ENCODE measurements around the gene KIF2C.

KIF2C gene

DNA sequence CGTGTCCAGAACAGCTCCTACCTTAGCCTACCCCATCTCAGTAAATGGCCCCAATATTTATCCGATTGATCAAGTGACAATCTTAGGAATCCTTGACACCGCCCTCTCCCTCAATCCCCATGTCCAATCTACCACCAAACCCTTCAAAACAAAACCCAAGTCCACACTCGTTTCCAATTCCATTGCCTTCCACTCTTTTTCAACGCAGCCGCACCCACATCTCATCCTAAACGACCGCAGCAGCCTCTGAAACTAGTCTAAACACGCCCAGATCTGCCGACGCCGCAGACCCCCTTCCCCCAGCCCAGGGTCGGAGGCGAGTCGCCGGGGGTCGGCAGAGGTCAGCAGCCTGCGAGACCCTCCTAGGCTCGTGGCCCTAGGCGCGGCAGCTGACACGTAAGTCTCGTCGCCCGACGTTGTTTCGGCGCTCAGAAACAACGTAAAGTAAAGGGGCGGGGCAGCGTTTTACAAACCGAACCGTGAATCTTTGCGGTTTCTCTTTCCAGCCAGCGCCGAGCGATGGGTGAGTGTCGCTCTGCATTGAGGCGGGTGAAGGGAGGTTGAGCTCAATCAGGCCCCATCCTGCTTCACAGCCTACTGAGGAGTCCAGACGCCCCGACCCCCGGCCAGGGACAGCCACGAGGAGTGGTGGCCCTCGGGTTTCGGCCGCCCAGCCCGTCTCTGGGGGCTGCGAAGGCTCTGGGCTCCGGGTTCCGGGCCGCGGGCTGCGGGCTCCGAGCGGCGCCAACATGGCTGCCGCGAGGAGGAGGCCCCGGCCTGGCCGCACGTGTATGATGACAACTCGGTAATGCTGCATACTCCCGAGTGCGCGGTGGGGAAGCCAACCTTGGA, 35.7 kb downstream of the KIF2C start, which contains the start of gene RPS8:
RPS8 (plus strand) TSS at position 463 of the 852 bp plus-strand sequence; CDS start at position 520, 57 bp downstream.
- in situ Hi-C loops (cut with MboI; ENCODE audit: low sequenced_read_pairs): no loop called here

DNA sequence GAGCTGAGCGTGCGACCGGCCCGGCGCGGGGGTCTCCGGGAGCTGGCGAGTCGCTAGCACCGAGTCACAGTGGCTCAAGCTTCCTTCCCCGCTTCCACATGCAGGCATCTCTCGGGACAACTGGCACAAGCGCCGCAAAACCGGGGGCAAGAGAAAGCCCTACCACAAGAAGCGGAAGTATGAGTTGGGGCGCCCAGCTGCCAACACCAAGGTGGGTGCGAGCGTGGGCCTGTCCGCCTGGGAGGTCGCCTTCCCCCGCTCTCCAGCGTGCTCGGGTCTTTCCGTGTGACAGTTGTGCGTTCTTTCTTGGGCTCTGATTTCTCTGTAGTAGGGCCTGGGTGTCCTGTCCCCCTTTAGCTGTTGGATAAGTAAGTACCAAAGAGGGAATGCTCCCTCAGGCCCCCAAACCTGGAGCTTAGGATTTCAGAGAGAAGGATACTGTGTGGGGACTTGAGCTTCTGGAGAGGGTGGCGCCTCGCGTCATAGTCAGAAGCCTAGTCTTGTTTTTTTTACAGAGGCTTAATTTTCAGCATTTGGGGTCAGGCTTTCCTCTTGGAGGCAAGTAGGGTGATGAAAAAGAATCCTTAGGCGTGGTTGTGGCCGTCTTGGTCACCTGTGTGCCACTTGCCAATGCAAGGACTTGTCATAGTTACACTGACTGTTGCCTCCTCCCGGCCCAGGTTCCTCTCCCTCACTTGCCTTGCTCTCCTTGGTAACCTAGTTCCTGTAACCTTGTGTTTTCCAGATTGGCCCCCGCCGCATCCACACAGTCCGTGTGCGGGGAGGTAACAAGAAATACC, 36.5 kb downstream of the KIF2C start:
- in situ Hi-C loops (cut with MboI; ENCODE audit: low sequenced_read_pairs): no loop called here

DNA sequence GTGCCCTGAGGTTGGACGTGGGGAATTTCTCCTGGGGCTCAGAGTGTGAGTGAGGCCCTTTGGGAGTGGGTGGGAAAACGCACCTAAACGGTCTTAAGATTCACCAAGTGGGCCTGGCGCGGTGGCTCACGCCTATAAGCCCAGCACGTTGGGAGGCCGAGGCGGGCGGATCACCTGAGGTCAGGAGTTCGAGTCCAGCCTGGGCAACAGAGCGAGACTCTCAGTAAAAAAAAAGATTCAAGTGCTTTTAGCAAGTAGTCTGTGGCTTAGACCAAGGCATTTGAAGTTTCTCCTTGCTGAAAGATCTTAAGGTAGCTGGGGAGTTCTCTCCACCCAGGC, 37.1 kb downstream of the KIF2C start:
- in situ Hi-C loops (cut with MboI; ENCODE audit: low sequenced_read_pairs): no loop called here

DNA sequence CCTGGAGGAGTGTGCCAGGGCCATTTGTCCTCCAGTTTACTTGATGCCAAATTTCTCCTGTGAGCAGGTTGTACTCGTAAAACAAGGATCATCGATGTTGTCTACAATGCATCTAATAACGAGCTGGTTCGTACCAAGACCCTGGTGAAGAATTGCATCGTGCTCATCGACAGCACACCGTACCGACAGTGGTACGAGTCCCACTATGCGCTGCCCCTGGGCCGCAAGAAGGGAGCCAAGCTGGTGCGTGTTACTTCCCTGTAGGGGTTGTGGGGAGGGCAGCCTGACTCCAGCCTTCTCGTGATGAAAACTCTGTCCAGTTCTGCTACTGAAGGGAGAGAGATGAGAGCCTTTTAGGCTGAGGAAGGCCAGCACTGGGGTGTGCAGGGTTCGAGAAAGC, 37.9 kb downstream of the KIF2C start:
- in situ Hi-C loops (cut with MboI; ENCODE audit: low sequenced_read_pairs): no loop called here

DNA sequence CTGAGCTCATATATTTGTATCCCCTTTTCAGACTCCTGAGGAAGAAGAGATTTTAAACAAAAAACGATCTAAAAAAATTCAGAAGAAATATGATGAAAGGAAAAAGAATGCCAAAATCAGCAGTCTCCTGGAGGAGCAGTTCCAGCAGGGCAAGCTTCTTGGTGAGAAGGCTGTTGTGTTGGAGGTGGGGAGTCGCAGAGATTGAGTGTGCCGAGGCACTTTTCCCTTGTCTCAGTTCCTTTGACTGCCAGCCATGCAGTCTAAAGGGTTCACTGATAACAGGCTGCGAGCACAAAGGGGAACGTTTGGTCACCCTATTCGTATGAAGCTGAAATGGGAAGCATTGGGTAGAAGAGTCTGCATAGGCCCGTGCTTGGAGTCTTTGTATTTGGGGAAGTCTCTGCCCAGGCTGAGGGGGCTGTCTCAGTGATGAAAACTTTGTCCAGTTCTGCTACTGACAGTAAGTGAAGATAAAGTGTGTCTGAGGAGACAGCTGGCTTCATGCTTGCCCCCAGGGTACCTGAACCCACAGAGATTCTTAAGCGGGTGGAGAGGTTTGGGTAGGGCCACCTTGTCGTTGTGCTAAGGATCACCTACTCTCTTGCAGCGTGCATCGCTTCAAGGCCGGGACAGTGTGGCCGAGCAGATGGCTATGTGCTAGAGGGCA, 38.5 kb downstream of the KIF2C start:
- in situ Hi-C loops (cut with MboI; ENCODE audit: low sequenced_read_pairs): no loop called here

DNA sequence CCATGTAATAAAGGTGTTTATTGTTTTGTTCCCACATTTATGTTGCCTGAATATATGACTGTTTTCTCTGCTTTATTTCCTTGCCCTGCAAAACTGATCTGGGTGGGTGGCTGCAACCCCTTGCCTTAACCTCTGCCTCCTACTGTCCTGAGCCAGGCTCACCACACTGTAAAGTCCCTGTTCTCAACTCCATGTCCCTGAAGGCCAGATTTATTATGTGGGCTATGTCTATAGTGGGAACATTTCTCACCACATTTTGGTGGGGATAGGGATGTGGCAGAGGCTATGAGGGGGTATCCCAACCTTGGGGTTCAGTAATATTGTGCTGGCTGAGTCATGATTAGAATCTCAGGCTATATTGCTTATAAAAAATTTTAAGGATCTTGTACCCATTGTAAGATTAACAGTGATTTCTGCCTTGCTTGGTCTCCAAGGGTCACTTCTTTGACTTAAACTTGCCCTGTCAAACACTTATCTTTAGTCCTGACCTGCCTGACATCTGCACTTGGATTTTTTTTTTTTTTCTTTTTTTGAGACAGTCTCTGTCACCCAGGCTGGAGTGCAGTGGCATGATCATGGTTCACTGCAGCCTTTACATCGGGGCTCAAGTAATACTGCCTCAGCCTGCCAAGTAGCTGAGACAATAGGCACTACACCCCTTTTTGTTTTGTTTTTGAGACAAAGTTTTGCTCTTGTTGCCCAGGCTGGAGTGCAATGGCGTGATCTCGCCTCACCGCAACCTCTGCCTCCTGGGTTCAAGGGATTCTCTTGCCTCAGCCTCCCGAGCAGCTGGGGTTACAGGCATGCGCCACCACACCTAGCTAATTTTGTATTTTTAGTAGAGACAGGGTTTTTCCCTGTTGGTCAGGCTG, 39.3 kb downstream of the KIF2C start:
- in situ Hi-C loops (cut with MboI; ENCODE audit: low sequenced_read_pairs): no loop called here

DNA sequence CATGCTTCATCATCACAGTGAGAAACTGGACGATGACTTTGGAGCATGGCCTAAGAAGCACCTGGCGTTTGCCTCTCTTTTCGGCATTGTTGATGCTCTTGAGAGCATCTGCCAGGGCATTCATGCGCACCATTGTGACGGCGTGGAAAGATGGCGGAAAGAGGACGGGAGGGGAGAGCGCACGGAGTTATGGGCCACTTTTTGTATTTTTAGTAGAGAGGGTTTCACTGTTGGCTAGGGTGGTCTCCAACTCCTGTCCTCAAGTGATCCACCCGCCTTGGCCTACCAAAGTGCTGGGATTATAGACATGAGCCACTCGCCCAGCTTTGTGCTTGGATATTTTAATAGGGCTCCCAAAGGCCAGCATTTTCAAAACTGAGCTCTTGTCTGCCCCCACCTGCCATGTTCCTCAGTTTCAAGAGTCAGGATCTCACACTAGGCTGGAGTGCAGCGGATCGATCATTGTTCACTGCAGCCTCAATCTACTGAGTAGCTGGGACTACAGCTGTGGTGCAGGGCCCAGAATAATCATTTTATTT, 41.0 kb downstream of the KIF2C start:
- in situ Hi-C loops (cut with MboI; ENCODE audit: low sequenced_read_pairs): no loop called here

DNA sequence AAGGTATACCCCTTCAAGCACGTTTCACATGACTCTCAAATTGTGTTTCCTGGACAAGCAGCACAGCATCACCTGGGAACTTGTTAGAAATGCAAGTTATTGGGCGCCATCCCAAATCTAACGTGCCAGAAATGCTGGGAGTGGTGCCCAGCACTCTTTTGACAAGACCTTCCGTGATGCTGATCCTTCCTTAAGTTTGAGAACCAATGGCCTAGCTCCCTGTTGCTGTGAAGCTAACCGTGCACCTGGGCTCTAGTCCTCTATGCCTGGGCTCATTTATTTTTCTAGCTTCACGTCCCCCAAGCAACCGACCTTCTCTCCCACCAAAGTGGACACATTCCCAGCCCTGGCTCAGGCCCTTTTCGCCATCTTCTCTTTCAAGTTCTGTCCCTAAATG, 44.1 kb downstream of the KIF2C start:
- in situ Hi-C loops (cut with MboI; ENCODE audit: low sequenced_read_pairs): no loop called here

DNA sequence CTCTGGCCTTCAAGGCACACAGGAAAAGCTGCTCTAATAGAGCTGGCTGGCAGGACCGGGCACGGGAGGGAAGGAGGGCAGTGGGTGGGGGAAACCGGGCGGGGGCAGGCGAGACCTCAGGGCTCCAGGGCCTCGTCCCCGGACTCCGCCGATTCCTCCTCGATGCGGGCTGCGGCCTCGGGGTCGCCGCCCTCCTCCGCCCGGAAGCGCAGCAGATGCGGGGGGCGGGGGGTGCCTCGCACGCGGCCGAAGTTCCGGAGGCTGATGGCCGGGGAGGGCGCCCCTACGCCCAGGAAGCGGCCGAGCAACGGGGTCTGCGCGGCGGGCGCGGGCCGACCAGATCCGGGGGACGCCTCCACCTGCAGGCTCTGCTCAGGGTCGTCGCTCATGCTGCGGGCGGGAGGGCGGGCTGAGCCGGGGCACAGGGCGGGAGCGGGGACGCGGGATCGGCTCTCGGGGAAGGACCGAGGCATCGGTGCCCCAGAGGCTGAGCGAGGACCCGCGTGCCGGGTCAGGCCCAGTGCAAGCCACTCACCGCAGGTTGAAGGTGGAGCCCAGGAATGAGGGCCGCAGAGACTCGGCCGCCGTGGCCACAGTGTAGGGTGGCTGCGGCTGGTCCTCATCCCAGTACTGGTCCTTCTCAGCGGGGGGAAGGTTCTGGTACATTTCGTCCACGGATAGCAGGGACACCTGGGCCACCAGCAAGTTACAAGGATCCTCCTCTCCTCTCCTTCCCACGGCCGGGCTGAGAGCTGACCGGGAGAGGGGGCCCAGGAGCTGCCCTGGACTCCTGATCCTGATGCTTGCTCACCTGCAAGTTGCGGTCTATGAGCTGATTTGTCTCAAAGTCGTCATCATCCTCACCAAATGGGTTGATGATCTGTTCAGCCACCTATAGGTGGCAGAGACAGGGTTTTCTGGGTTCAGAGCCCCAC, 44.7 kb downstream of the KIF2C start:
- in situ Hi-C loops (cut with MboI; ENCODE audit: low sequenced_read_pairs): no loop called here

DNA sequence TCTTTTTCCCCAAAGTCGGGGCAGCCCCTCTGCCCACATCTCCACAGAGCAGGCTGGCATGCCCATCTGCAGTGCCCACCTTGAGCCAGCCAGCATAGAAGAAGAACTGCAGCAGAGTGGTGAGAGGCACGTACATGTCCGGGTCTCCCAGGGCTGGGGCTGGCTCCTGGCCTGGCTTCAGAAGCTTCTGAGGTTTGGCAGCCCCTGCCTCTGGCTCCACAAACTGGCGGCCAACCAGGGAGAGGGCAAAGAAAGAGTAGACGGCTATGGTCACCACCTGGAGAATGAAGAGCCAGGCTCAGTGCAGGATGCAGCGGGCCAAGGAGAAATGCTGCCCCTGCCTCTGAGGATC, 45.4 kb downstream of the KIF2C start:
- in situ Hi-C loops (cut with MboI; ENCODE audit: low sequenced_read_pairs): no loop called here

DNA sequence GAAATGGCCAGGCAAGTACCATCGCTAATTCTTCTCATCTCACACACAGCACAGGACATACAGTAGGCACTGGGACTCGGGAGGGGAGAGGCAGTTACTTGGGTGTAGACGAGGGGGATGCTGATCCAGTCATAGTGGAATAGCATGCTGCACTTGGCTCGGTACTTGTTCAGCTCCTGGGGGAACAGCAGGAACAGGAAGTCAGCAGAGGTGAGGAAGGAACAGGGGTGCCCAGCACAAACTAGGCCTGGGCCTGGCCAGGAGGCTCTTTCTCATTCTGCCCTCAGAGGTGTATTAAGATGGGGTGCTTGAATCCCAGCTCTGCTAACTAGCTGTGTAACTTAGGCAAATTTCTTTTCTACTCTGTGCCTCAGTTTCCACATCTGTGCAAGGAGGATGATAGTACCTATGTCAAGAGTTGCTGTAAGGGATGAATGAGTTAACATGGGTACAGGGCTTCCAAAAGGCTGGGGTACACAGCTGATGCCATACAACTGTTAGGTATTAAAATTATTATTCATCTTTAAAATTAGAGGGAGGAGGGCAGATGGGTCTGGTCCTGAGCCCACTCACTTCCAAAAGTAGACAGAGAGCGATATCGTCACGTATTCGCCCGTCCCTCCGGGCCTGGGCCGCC, 46.0 kb downstream of the KIF2C start:
- in situ Hi-C loops (cut with MboI; ENCODE audit: low sequenced_read_pairs): no loop called here

DNA sequence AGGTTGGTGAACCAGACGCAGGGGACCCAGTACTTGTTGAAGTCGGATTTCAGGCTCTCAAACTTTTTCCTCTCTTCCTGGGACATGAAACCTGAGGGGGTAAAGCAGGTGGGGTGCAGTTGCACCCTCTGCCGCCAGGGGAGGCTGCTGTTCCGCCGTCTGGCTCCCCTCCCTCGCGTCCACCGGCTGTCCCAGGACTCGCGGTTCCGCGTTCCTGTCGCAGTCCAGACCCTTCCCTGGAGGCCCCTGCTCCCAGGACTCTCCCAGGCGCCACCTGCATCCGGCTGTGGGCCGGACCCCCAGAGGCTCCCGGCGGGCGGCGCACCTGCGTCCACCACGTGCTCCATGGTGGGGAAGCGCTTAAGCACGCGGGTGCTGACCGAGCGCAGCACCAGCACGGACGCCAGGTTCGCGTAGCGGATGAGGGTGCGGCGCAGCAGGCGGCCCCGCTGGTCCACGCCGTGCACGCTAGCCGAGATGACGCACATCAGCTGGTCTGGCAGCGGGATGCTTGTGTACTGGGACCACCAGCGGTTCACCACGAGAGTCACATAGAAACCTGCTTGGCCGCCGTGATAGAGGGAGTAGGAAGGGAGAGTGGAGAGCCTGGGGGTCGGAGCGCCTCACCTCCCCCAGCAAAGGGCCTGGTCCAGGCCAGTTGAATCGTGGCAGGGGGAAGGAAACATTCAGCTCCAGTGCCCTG, 46.7 kb downstream of the KIF2C start:
- in situ Hi-C loops (cut with MboI; ENCODE audit: low sequenced_read_pairs): no loop called here

DNA sequence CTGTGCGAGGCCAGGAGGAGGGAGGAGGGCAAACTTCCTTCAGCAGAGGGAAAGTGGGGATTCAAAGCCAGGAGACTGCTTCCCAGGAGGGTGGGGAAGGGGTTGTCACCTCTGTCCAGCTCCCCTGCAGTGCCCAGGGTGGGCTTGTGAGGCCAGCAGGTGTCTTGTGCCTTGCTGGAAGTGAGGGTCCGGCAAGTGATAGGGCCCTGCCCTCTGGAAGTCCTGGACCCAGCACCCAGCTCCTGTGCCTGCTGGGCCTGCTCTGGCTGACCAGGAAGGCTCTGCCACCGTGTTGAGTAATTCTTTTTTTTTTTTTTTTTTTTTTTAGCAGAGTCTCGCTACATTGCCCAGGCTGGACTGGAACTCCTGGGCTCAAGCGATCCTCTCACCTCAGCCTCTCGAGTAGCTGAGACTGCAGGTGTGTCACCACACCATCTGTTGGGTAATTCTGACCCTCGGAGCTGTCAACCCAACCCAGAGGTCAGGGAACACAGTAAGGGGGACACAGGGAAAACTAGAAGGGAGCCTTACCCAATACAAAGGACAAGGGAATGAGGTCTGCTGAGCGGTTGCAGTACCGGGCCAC, 47.3 kb downstream of the KIF2C start:
- in situ Hi-C loops (cut with MboI; ENCODE audit: low sequenced_read_pairs): no loop called here

DNA sequence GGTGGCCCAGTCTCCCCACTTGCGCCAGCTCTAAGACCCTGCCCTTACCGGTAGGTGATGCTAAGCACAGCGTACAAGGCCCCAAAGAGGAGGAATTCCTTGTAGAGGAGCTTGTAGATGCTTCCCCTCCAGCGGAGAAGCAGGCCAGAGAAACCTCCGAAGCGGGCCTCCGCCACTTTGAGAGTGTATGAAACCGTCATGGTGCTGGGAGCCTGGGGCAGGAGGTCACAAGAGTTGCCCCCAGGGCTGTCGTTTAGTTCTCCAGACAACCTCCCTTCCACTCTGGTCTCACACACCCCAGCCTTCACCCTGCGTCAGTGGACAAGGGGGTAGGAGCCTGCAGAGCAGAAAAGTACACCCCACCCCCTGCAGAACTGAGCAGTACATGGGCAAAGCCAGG, 47.9 kb downstream of the KIF2C start:
- in situ Hi-C loops (cut with MboI; ENCODE audit: low sequenced_read_pairs): no loop called here

DNA sequence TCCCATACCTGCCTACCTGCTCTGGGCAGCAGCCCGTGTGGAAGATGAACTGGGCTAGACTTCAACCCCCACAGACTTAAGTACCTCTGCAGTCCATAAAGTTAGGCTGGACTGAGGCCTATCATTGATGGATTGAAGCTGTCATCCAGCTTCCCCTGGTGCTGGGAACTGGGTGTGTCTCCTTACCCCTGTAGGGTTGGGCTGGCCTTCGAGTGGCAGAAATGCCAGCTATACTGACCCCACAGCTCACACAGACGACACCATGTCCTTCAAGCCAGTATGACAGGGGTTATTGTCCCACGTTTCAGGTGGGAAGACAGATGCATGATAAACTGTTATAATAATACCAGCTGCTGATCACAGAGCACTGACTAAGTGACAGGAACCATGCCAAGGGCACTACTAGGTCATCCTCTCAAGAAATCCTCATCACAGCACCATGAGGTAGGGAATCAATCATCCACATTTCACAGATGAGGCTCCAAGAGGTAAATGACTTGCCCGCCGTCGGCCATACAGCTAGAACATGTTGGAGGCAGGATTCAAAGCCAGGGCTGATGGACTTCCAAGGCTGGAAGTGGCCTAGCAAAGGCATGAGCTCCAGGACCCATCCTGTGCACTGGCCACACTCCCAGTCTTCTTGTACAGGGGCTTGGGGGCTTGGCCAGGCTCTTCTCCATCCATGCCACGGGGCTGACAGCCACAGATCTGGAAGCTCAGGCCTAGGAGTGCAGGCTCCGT, 48.7 kb downstream of the KIF2C start, which contains the start of gene BEST4:
BEST4 (minus strand) TSS at position 51 of the 741 bp plus-strand sequence. CDS start 465 bp downstream, outside the sequence.
- in situ Hi-C loops (cut with MboI; ENCODE audit: low sequenced_read_pairs): no loop called here

DNA sequence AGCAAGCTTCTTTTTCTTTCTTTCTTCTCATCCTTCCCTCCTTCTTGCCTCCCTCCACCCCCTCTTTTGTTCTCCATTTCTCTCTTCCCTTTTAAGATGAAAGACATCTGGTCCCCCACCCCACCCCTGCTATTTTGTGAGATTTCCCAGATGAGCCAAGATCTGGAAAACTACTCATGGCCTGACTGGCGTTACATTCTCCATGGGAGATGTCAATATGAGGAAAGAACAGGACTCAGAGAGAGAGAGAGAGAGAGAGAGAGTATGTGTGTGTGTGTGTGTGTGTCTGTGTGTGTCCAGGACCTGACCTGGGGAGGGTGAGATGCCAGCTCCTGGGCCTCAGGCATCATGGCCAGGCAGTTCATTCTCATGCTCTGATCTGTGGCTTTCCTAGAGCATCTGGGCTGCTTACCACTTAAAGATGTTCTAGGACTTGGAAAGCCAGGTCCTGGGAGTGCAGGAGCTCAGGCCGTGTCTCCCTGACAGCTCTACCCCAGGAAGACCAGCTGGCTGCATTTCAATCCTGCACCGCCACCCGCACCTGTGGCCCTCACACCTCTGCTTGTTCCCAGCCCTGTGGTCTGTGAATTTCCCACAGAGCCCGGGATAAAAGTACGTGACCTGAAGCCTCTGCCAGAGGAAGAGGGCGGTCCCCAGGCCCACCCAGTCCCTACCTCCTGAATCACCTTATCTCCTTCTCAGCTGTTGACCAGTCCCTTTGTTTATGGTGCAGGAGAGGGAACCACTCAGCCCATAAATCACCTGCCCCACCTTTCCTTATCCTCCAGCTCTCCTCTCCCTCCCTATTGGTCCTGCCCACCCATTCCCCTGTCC, 51.5 kb downstream of the KIF2C start:
- in situ Hi-C loops (cut with MboI; ENCODE audit: low sequenced_read_pairs): loop anchor here (5.0 to 10.0 kb wide), 2 partner anchors 224 to 511 kb away; partner anchors contain the start of genes HECTD3 and UROD
